Activated CD4-positive, alpha-beta T cell treated with anti-CD3 and anti-CD28 coated beads, Interleukin-2, amount 50 U/mL, for 1 hour (primary cell): ENCODE results near the gene PPP4R3B.
"Not testable (repeated sequence)": the region's sequence is repeated elsewhere in the genome, so short reads cannot be mapped to it uniquely, and the experiment has no call there.

Experiments
- DNase-seq: peaks from one replicate; pipeline ENCODE4 v3.0.0-alpha.2; 2020

The PPP4R3B gene

DNA sequence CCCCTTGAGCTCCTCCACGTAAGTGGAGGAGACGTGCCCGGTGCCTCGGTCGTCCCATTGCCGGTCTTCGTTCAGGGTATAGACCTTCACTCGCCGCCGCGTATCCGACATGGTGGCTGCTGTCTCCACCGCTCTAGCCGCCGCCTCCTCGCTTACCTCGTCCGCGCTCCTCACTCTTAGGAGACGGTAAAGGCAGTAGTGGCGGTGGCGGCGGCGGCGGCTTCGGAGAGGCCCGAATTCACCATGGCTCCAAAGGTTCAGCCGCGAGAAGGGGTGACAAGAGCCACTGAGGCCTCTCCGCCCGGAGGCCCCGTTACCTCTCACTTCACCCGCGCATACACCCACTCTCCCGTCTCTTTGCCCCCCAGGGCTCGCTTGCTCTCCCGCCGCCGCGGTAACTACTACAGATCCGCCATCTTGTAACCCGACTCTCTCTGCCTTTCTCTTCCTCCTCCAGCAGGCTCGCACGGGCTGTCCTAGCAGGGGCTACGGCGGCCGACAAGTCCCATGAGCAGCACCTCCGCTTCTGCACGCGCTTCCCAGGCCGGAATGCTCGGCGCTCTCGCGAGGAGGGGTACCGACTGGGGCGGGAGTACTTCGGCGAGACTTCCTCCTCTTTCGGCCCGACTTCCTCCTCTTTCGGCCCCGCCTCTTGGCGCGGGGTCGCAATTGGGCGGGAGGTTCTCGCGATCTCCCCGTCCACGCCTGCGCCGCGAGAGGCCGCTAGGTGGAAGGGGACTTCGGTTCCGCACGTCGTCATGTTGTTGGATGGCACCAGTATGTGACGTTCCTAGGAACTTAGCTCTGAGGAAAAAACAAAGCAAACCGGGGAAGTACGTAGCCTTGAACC lies at the start of gene PPP4R3B:
Gene PPP4R3B (minus strand): TSS at position 448 of the 850 bp plus-strand sequence. CDS start 337 bp downstream, at position 111.
- DNase-seq: peak; percentile 98

DNA sequence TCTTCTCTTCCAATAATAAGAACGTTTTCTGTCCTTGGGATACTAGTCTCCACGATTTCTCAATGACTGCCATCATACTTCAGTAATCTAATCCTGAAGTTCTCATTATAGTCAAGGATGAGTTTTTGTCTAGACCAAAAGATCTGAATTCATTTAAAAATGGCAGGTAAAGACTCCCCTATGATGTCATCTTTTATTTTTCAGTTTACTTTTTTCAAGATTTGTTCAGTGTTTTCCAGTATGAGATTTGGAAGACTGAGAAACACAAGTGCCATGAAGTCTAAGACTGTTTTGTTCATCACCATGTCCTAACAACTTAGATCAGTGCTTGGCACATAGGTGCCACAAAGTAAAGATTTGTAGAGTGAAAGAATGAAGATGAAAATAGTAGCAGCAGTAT lies 35.8 kb upstream of the PPP4R3B start:
- no peak for DNase-seq

DNA sequence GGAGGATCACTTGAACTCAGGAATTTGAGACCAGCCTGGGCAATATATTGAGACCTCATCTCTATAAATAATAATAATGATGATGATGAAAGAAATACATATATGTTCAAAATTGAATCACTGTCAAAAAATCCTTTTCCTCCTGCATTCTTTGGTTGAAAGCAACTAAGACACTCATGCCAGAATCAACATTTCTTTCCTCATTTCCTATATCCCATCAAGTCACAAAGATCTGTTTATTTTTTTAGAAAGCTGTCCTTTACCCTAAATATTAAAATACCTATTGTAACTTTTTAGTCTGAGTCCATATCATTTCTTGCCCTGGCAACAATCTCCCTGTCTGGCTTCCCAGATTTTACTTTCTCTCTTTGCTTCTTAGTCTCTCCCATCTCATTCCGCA lies 31.8 kb upstream of the PPP4R3B start:
- DNase-seq: no peak

- no peak for DNase-seq
Observed at GRCh38 chr2:55636831-55637230, 19.4 kb upstream of the PPP4R3B start.

GRCh38 chr2:55628931-55629330 lies 11.5 kb upstream of the PPP4R3B start:
- no peak for DNase-seq

- DNase-seq: no peak
Observed at GRCh38 chr2:55627915-55628314, 10.5 kb upstream of the PPP4R3B start.

- no peak for DNase-seq
Observed at GRCh38 chr2:55621802-55622201, 4.4 kb upstream of the PPP4R3B start.

- DNase-seq: no peak
Observed at GRCh38 chr2:55620123-55620779, 2.8 kb upstream of the PPP4R3B start.

DNA sequence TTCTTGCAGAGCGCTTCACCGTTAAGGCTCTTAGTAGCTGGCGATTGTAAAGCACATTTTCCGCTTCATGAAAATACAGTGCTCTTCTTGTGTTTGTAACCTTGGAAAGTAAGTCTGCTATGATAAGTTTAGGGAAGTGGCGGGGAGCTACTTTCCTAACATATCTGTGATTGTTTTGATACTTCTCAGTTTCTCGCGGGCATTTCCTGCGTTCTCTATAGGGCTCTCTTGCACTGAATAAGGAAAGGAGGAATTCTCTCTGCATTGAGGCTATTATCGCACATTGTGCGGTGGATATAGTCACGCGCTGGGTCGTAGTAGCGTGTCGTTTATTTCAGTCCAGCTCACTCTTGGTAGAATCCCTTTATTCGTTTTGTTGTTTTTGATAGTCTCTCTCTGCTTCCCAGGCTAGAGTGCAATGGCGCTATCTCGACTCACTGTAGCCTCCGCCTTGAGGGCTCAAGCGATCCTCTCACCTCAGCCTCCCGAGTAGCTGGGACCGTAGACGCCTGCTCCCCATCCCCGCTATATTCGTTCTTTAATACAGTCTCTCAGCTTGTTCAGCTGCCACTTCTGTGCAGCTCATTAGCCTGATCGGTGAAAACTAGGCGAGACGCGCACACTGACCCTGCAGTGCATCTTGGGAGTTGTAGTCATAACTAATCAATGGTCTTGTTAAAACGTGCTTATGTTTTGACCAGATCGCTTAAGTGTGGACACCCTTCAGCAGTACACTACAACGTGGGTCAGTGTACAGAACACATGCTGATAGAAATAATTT lies 1.0 kb upstream of the PPP4R3B start:
- peak; percentile 45 for DNase-seq

GRCh38 chr2:55618025-55618274 lies 528 bp upstream of the PPP4R3B start:
- no peak for DNase-seq

DNA sequence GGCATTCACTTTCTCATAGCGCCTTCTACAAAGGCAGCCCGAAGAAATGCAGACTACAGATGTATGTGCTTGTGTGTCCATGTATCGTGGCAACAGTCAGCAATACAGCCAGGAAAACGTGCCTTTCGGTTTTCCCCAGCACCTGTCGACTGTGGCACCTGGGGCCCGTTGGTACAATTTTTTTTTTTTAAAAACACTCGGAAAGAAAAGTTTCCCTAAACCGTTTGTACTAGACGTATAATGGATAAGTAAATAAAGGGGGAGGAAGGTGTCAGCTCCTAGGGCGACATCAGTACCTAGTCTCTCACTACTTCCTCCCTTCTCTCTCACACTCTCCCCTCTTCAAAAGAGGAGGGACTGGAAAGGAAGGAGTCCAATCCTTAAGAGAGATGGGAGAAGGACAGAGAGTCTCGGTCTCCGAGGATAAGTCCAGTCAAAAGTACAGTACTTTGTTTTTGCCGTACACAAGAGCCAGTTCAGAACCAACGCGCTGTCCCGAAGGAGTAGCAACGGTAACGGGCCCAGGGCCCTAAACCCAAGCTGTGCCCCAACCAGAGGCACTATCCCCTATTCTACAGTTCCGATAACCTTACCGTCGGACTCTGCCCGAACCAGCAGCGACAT lies 759 bp downstream of the PPP4R3B start:
- peak; percentile 39 for DNase-seq

- DNase-seq: no peak
Observed at GRCh38 chr2:55611997-55612396, 5.4 kb downstream of the PPP4R3B start.

DNA sequence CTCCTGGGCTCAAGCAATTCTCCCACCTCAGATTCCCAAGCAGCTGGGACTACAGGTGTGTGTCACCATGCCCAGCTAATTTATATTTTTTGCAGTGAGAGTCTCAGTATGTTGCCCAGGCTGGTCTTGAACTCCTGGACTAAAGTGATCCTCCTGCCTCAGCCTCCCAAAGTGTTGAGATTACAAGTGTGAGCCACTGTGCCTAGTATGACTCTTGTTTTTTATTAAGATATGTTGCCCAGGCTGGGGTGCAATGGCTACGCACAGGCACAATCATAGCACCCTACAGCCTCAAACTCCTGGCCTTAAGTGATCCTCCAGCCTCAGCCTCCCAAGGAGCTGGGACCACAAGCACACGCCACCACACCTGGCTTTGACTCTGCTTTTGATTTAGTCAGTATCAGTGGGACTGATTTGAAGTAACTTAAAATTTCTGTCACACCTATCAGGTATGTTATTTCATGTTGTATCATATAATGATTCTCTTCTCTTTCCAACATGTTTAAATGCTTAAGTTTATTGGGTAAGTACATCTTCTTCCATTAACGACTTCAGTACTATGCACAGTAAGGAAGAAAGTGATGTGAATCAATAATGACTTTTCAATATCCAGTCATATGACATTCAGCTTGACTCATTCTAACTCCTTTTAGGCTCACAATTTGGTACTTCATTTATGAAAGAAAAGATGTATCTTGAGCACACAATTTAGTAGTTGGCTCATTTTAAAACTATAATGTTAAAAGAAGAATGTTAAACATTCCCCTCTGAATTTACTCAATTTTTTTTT lies 6.3 kb downstream of the PPP4R3B start:
- DNase-seq: no peak

DNA sequence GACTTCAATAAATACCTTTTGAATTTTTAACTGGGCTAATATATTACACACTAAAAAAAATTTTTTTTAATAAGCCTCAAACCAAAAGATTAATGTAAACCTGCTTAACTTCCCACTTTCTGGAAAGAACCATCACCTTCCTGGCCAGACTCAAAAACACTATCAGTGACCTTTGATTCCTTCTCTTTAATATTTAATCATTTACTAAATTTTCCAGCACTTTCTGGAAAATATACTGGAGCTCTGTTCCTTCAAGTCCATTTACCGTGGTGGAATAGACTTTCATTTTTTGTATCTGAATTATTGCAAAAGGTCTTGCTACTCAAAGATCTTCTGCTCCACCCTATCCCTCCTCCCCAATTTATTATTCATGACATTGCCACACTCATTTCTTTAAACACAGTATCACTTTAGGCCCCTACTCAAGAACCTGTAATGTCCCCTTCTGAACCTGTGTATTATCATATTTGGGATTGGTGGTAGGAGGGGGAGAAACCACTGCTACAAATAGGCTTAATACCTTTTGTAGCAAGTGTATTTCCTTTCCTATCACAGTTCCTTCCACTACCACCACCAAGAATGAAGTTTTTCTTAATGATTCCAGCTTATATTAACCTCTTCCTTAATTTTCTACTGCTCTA lies 7.4 kb downstream of the PPP4R3B start:
- no peak for DNase-seq

- DNase-seq: no peak
Observed at GRCh38 chr2:55609193-55609794, 8.1 kb downstream of the PPP4R3B start.

- DNase-seq: no peak
Observed at GRCh38 chr2:55607717-55608116, 9.7 kb downstream of the PPP4R3B start.

- no peak for DNase-seq
Observed at GRCh38 chr2:55604027-55604565, 13.3 kb downstream of the PPP4R3B start.

- no peak for DNase-seq
Observed at GRCh38 chr2:55601849-55602248, 15.6 kb downstream of the PPP4R3B start.

- no peak for DNase-seq
Observed at GRCh38 chr2:55598056-55598795, 19.2 kb downstream of the PPP4R3B start.

DNA sequence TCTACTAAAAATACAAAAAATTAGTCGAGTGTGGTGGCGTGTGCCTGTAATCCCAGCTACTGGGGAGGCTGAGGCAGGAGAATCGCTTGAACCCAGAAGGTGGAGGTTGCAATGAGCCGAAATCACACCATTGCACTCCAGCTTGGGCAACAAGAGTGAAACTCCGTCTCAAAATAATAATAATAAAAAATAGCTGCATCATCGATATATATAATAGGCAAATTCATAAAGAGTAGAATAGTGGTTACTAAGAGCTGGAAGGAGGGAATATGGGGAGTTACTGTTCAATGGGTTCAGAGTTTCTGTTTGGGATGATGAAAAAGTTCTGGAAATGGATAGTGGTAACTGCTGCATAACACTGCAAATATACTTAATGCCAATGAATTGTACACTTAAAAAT lies 20.6 kb downstream of the PPP4R3B start:
- DNase-seq: not testable (repeated sequence)

GRCh38 chr2:55595536-55595935 lies 21.9 kb downstream of the PPP4R3B start:
- no peak for DNase-seq
